Duodenal mucosa (tissue), 2 donors: ENCODE data around the gene HBQ1.
"Not testable (repeated sequence)": the region's sequence is repeated elsewhere in the genome, so short reads cannot be mapped to it uniquely, and the experiment has no call there.

Source experiments
- H3K27ac ChIP-seq: one replicate; pipeline ENCODE4 v1.7.0; 2013; ENCODE audit warnings: low read depth, low read length
- H3K27me3 ChIP-seq, 2 donors: one replicate each; pipeline ENCODE4 v1.7.0; 2013; ENCODE audit warnings: low read length in 2 of 2, control low read depth in 1 of 2; ENCODE audit not compliant: insufficient read depth in 2 of 2, control insufficient read depth in 1 of 2
- H3K36me3 ChIP-seq, 2 donors: one replicate each; pipeline ENCODE4 v1.7.0; 2013; ENCODE audit warnings: low read length in 2 of 2, control low read depth in 1 of 2; ENCODE audit not compliant: insufficient read depth in 2 of 2, control insufficient read depth in 1 of 2
- H3K4me1 ChIP-seq, 2 donors: one replicate each; pipeline ENCODE4 v1.7.0; 2013; ENCODE audit warnings: low read length in 2 of 2, control low read depth in 1 of 2; ENCODE audit not compliant: insufficient read depth in 2 of 2, control insufficient read depth in 1 of 2
- H3K4me3 ChIP-seq, 2 donors: one replicate each; pipeline ENCODE4 v1.7.0; 2013; ENCODE audit warnings: low read length in 2 of 2, low read depth in 1 of 2
- H3K9ac ChIP-seq, 2 donors: one replicate each; pipeline ENCODE4 v1.7.0; 2013; ENCODE audit warnings: low read length in 2 of 2, low read depth in 1 of 2
- H3K9me3 ChIP-seq, 2 donors: one replicate each; pipeline ENCODE4 v1.7.0; 2013; ENCODE audit warnings: low read length in 2 of 2, control low read depth in 1 of 2; ENCODE audit not compliant: control insufficient read depth in 1 of 2

Gene HBQ1

GRCh38 chr16:209359-209758, 29.1 kb downstream of the HBQ1 start:
- not testable (repeated sequence) for H3K27me3 ChIP-seq

GRCh38 chr16:211631-212180, 31.4 kb downstream of the HBQ1 start:
- not testable (repeated sequence) for H3K27ac ChIP-seq, H3K4me3 ChIP-seq, H3K4me1 ChIP-seq, H3K9me3 ChIP-seq, H3K9ac ChIP-seq, H3K27me3 ChIP-seq
- H3K36me3 ChIP-seq: peaks cover 28 to 77% of the 10 kb centered on the region in 2 donors

More at GRCh38 chr16:209359-209758, 29.1 kb downstream of the HBQ1 start:
- not testable (repeated sequence) for H3K4me3 ChIP-seq, H3K27ac ChIP-seq, H3K4me1 ChIP-seq, H3K9me3 ChIP-seq, H3K9ac ChIP-seq
- peaks cover 37 to 83% of the 10 kb centered on the region in 2 donors for H3K36me3 ChIP-seq

- Histone ChIP-seq H3K27ac (no peak overlapping the region), H3K9ac (no peak overlapping the region), H3K36me3 (peaks cover 31 to 74% of the 10 kb centered on the region in 2 donors)
Observed at GRCh38 chr16:212999-213398, 32.7 kb downstream of the HBQ1 start.

GRCh38 chr16:220021-220420, 39.8 kb downstream of the HBQ1 start:
- H3K27me3 ChIP-seq: no peaks in the 10 kb centered on the region
- H3K4me1 ChIP-seq: no peaks in the 10 kb centered on the region
- peaks cover 24 to 68% of the 10 kb centered on the region in 2 donors for H3K36me3 ChIP-seq

More at GRCh38 chr16:212999-213398, 32.7 kb downstream of the HBQ1 start:
- Histone ChIP-seq H3K4me1 (no peaks in the 10 kb centered on the region), H3K4me3 (no peak overlapping the region), H3K9me3 (no peaks in the 10 kb centered on the region), H3K27me3 (no peaks in the 10 kb centered on the region)

GRCh38 chr16:228151-228851, 48.0 kb downstream of the HBQ1 start:
- Histone ChIP-seq H3K9ac (peak overlapping the region; percentile 93 to 98), H3K36me3 (peaks cover 13 to 39% of the 10 kb centered on the region in 2 donors), H3K27me3 (no peaks in the 10 kb centered on the region), H3K27ac (no peak overlapping the region), H3K4me1 (peaks cover 13 to 18% of the 10 kb centered on the region in 2 donors), H3K9me3 (no peaks in the 10 kb centered on the region), H3K4me3 (peak overlapping the region; percentile 81 to 91)

More at GRCh38 chr16:220021-220420, 39.8 kb downstream of the HBQ1 start:
- H3K9me3 ChIP-seq: no peaks in the 10 kb centered on the region
- H3K4me3 ChIP-seq: no peak overlapping the region
- H3K27ac ChIP-seq: no peak overlapping the region
- no peak overlapping the region for H3K9ac ChIP-seq

GRCh38 chr16:228852-229730, 48.8 kb downstream of the HBQ1 start, which contains the start of gene LUC7L:
Gene LUC7L (minus strand): TSS chr16:229449. CDS start chr16:229339, 110 bp downstream.
- Histone ChIP-seq H3K9ac (peak within 1 kb of the TSS; percentile 93 to 98), H3K36me3 (peaks cover 13 to 31% of the 10 kb centered on the region in 2 donors), H3K4me3 (peak within 1 kb of the TSS; percentile 81 to 91), H3K27me3 (no peaks in the 10 kb centered on the region), H3K9me3 (no peaks in the 10 kb centered on the region), H3K4me1 (peaks cover 13 to 18% of the 10 kb centered on the region in 2 donors), H3K27ac (peak within 1 kb of the TSS; percentile 98)

- H3K4me1 ChIP-seq: peaks cover 13 to 18% of the 10 kb centered on the region in 2 donors
- H3K9ac ChIP-seq: peak overlapping the region; percentile 93 to 98
- no peak overlapping the region for H3K27ac ChIP-seq
- H3K36me3 ChIP-seq: peaks cover 13 to 24% of the 10 kb centered on the region in 2 donors
- no peaks in the 10 kb centered on the region for H3K27me3 ChIP-seq
- no peaks in the 10 kb centered on the region for H3K9me3 ChIP-seq
- peak overlapping the region; percentile 81 to 91 for H3K4me3 ChIP-seq
Observed at GRCh38 chr16:229731-230281, 49.5 kb downstream of the HBQ1 start.

- not testable (repeated sequence) for H3K27me3 ChIP-seq, H3K9ac ChIP-seq, H3K9me3 ChIP-seq, H3K27ac ChIP-seq, H3K4me3 ChIP-seq
- Histone ChIP-seq H3K36me3 (peaks cover 13 to 21% of the 10 kb centered on the region in 2 donors), H3K4me1 (peaks cover 13 to 18% of the 10 kb centered on the region in 2 donors)
Observed at GRCh38 chr16:230351-230750, 50.1 kb downstream of the HBQ1 start.
